ENCODE measurements around the gene LRATD1.

GRCh38 chr2:14614017-14614416, 18.5 kb upstream of the LRATD1 start:
- TF ChIP-seq CTCF (IDR thresholded peaks at IDR 0.05) (no peak), POLR2AphosphoS5 (IDR thresholded peaks at IDR 0.05) (no peak)

Measured in breast epithelium (tissue), 3 donors.